Endothelial cell of umbilical vein (primary cell): ENCODE results near the gene GTPBP3. TPM values are rescaled to one million over a fixed set of nuclear protein-coding genes. Genes with fewer than 3 reads are reported as not detected.

Experiments
- BruUV-seq: library from RNA; stranded (reverse); fragments of 400-500 nt; replicated peaks from 2 replicates; lab custom pipeline; 2021; lab: Mats Ljungman, UMichigan
- CTCF ChIA-PET: fragments of 300-600, 350-600 bp; sonication (Branson Sonifier 250); formaldehyde crosslinking; loops from one replicate; lab custom pipeline; 2021; ENCODE audit warnings: antibody characterized with exemption, inconsistent platforms; lab: Charles Lee
- POLR2A ChIA-PET: fragments of 300-600, 350-600 bp; sonication (Branson Sonifier 250); formaldehyde crosslinking; loops from one replicate; lab custom pipeline; 2021; ENCODE audit warnings: antibody characterized with exemption, inconsistent platforms; lab: Charles Lee
- DNase-seq: peaks from one replicate; pipeline ENCODE4 v3.0.0-alpha.2; 2011; ENCODE audit warnings: low read depth, low spot score
- FAIRE-seq: peaks from 2 replicates; lab custom pipeline; 2011; peaks lifted over from hg19 to GRCh38; lab: Jason Lieb, UNC
- H2AFZ ChIP-seq: 2 replicates; pipeline ENCODE4 v1.6.0; 2012; ENCODE audit warnings: low read depth, low read length, control low read depth, inconsistent platforms
- H3K27ac ChIP-seq: 2 replicates; pipeline ENCODE4 v1.5.1; 2011; ENCODE audit warnings: low read depth, mild to moderate bottlenecking, control low read depth, low read length, moderate library complexity; ENCODE audit not compliant: insufficient read depth
- H3K27me3 ChIP-seq, 2 experiments: 2 replicates each; pipeline versions ENCODE4 v1.6.0 to v1.6.1; 2011; ENCODE audit warnings: low read length in 2 of 2, mixed read lengths in 1 of 2; ENCODE audit not compliant: control insufficient read depth in 2 of 2, insufficient read depth in 2 of 2
- H3K36me3 ChIP-seq, 2 experiments: 2 replicates in 1 of 2; 3 replicates in 1 of 2; pipeline ENCODE4 v1.5.1; 2011; ENCODE audit warnings: low read length in 2 of 2, mild to moderate bottlenecking in 1 of 2, moderate library complexity in 1 of 2; ENCODE audit not compliant: control insufficient read depth in 2 of 2, insufficient read depth in 2 of 2; ENCODE audit errors: extremely low read depth in 1 of 2
- H3K4me1 ChIP-seq: 3 replicates; pipeline ENCODE4 v1.5.1; 2011; ENCODE audit warnings: mild to moderate bottlenecking, low read length; ENCODE audit not compliant: control insufficient read depth, insufficient read depth; ENCODE audit errors: extremely low read depth
- H3K4me2 ChIP-seq: 2 replicates; pipeline ENCODE4 v1.6.1; 2011; ENCODE audit warnings: low read length, control low read depth, mixed read lengths; ENCODE audit not compliant: insufficient read depth
- H3K4me3 ChIP-seq, 3 experiments: fragments of 200-600 bp in 1 of 3; sonication (generic), shearing (Covaris generic) in 1 of 3; replicated peaks in 1 of 3; 2 replicates each; pipeline ENCODE4 v1.5.1; 2011 to 2016; ENCODE audit warnings: control low read depth in 3 of 3, low read length in 3 of 3, mild to moderate bottlenecking in 2 of 3, inconsistent platforms in 1 of 3, low read depth in 1 of 3, moderate library complexity in 1 of 3; ENCODE audit not compliant: insufficient read depth in 1 of 3
- H3K79me2 ChIP-seq: 2 replicates; pipeline ENCODE4 v1.6.0; 2012; ENCODE audit warnings: low read length, inconsistent platforms; ENCODE audit not compliant: control insufficient read depth, insufficient read depth
- H3K9ac ChIP-seq: replicated peaks from 2 replicates; pipeline ENCODE3; 2011; ENCODE audit warnings: low read length, control low read depth; ENCODE audit not compliant: insufficient read depth; ENCODE audit errors: extremely low read depth
- H3K9me1 ChIP-seq: replicated peaks from 3 replicates; pipeline ENCODE4 v1.6.0; 2011; ENCODE audit warnings: mild to moderate bottlenecking, low read length; ENCODE audit not compliant: control insufficient read depth, insufficient read depth; ENCODE audit errors: extremely low read depth
- H3K9me3 ChIP-seq: replicated peaks from 2 replicates; pipeline ENCODE4 v1.5.1; 2012; ENCODE audit warnings: low read length, inconsistent platforms; ENCODE audit not compliant: control insufficient read depth, insufficient read depth
- H4K20me1 ChIP-seq: replicated peaks from 2 replicates; pipeline ENCODE3; 2011; ENCODE audit warnings: mild to moderate bottlenecking, low read length; ENCODE audit not compliant: control insufficient read depth, insufficient read depth; ENCODE audit errors: extremely low read depth
- CTCF ChIP-seq, 2 donors: IDR thresholded peaks; 1 replicate in 1 of 2; 2 replicates in 1 of 2; pipeline ENCODE4 v1.5.1; 2011; ENCODE audit warnings: low read length in 2 of 2, mild to moderate bottlenecking in 2 of 2, moderate library complexity in 2 of 2, control low read depth in 1 of 2, inconsistent platforms in 1 of 2, low read depth in 1 of 2; ENCODE audit not compliant: insufficient read depth in 1 of 2; ENCODE audit errors: extremely low read depth in 1 of 2
- EZH2 ChIP-seq: IDR thresholded peaks from 2 replicates; pipeline ENCODE4 v1.6.1; 2012; ENCODE audit warnings: borderline replicate concordance, low read depth, mild to moderate bottlenecking, moderate library complexity, low read length, inconsistent platforms; ENCODE audit not compliant: severe bottlenecking
- FOS ChIP-seq: IDR thresholded peaks from 2 replicates; pipeline ENCODE4 v1.6.1; 2011; ENCODE audit warnings: mild to moderate bottlenecking, low read length, moderate library complexity, borderline replicate concordance; ENCODE audit not compliant: insufficient read depth
- GATA2 ChIP-seq: IDR thresholded peaks from 2 replicates; pipeline ENCODE4 v1.7.0; 2011; ENCODE audit warnings: low read depth, mild to moderate bottlenecking, moderate library complexity, mixed read lengths, low read length; ENCODE audit not compliant: insufficient read length, insufficient read depth
- JUN ChIP-seq: IDR thresholded peaks from 2 replicates; pipeline ENCODE4 v1.6.1; 2011; ENCODE audit warnings: borderline replicate concordance, low read depth; ENCODE audit not compliant: insufficient read length, insufficient read depth
- MYC ChIP-seq: IDR thresholded peaks from one replicate; pipeline ENCODE4 v1.6.1; 2011; ENCODE audit warnings: mild to moderate bottlenecking, low read depth, low read length
- POLR2A ChIP-seq: IDR thresholded peaks from 2 replicates; pipeline ENCODE4 v1.6.1; 2012; ENCODE audit warnings: low read depth, mild to moderate bottlenecking, control low read depth, low read length
- POLR2AphosphoS5 ChIP-seq: IDR thresholded peaks from 2 replicates; pipeline ENCODE4 v1.6.1; 2012; ENCODE audit warnings: low read depth, mild to moderate bottlenecking, control low read depth, low read length, moderate library complexity; ENCODE audit not compliant: insufficient read depth
- dilution Hi-C: fragments of 300-500 bp; cut with MboI; formaldehyde crosslinking; loops from one replicate; pipeline ENCODE4 v1.15.0; 2019; ENCODE audit warnings: low sequenced_read_pairs; ENCODE audit not compliant: extremely low pct_ligation_motif_present
- intact Hi-C: fragments of 100-400 bp; cut with micrococcal nuclease; formaldehyde crosslinking; loops from one replicate; pipeline ENCODE4 v1.10.0; 2022
- polyA plus RNA-seq, 4 experiments: library from polyadenylated mRNA; depleted of rRNA in 3 of 4; stranded (reverse) in 3 of 4; unstranded in 1 of 4; fragments of >200 nt; gene quantifications; 2 replicates each; pipeline versions ENCODE4 v1.2.1 to v1.2.3, GENCODE V29; 2011 to 2012; ENCODE audit warnings: missing spikeins in 1 of 4
- total RNA-seq: library from RNA; stranded (reverse); gene quantifications from 2 replicates; pipeline ENCODE4 v1.2.3, GENCODE V29; 2021
- TF ChIP-seq, protein P1 (sequence below): IDR thresholded peaks from 2 replicates; pipeline ENCODE4 v1.6.1; 2011; ENCODE audit not compliant: insufficient read depth, insufficient read length

Gene GTPBP3
- total and polyA plus RNA-seq, 2 donors (not counting 3 experiments of a cell fraction or from before 2014, with no cell fraction given): 12.7 to 34.7 TPM

DNA sequence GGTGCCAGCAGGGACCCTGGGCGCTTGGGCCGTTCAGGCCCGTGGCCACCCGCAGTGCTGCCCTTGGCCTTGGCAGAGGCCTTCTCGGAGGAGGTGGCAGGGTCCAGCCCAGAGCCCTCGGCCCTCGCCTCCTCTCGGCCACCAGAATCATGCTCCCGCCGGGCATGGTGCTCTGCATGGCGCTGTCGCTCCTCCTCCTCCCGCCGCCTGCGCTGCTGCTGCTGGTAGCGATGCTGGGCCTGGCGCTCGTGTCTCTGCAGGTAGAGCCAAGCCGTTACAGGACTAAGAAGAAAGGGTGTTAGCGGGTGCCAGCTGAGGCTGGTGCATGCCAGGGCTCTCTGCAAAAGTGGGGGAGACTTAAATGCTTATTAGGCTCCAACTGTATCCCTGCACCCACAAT is 12.2 kb upstream of the GTPBP3 start:
- no peak for DNase-seq
- H3K27ac ChIP-seq: no peak overlapping the region
- no peak overlapping the region for H3K4me3 ChIP-seq
- no peaks in the 10 kb centered on the region for H4K20me1 ChIP-seq
- peaks cover 4 to 13% of the 10 kb centered on the region in 2 experiments for H3K27me3 ChIP-seq
- H3K36me3 ChIP-seq: peaks cover 3 to 7% of the 10 kb centered on the region in 2 experiments
- peaks cover 10% of the 10 kb centered on the region for H3K4me1 ChIP-seq
- no peak overlapping the region for H3K9ac ChIP-seq
- no peaks in the 10 kb centered on the region for H3K9me3 ChIP-seq
- no peak overlapping the region for H3K4me2 ChIP-seq
- no peak overlapping the region for H2AFZ ChIP-seq
- no TSS peak for BruUV-seq
- H3K9me1 ChIP-seq: no peaks in the 10 kb centered on the region
- FAIRE-seq: no peak
- TF ChIP-seq, protein P1, sequence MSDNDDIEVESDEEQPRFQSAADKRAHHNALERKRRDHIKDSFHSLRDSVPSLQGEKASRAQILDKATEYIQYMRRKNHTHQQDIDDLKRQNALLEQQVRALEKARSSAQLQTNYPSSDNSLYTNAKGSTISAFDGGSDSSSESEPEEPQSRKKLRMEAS: no peak
- TF ChIP-seq FOS (no peak), POLR2A (no peak), CTCF (IDR thresholded peaks at IDR 0.05; ENCODE audit: extremely low read depth in 1 of 2, insufficient read depth in 1 of 2, low read depth in 1 of 2, low read length in 2 of 2) (no peak), GATA2 (no peak), EZH2 (no peak), JUN (no peak), POLR2AphosphoS5 (no peak), MYC (no peak)
- CTCF ChIA-PET: interaction anchor here (1.8 to 2.0 kb wide), 2 partner anchors 16 to 20 kb away, joined by 6 read pairs; partner anchors contain the start of genes DDA1 and MRPL34
- dilution Hi-C loops (no loop called here), intact Hi-C loops (no loop called here)
- no peaks in the 10 kb centered on the region for H3K79me2 ChIP-seq
- POLR2A ChIA-PET: no interaction called here
